ENCODE data around the gene LMO7. TPM values are rescaled to one million over a fixed set of nuclear protein-coding genes. Genes with fewer than 3 reads are reported as not detected.

Gene LMO7
- total and polyA plus RNA-seq, 2 of the 13 experiments (the other 11 are each of a cell fraction or from before 2014, with no cell fraction given) = 34.0 to 121 TPM

- TF ChIP-seq SMAD1 (CRISPR knock-in tag; IDR thresholded peaks at IDR 0.05; ENCODE audit: borderline replicate concordance, low read depth) (no peak), ZNF280B (CRISPR knock-in tag; IDR thresholded peaks at IDR 0.05; ENCODE audit: borderline replicate concordance) (no peak), SIX4 (CRISPR knock-in tag; IDR thresholded peaks at IDR 0.05) (no peak), PHF20 (CRISPR knock-in tag; IDR thresholded peaks at IDR 0.05) (no peak), ZNF484 (CRISPR knock-in tag; IDR thresholded peaks at IDR 0.05; ENCODE audit: borderline replicate concordance, low read depth) (no peak), MXI1 (IDR thresholded peaks at IDR 0.05; ENCODE audit: borderline replicate concordance, low read depth, low read length) (no peak), KDM3A (CRISPR knock-in tag; IDR thresholded peaks at IDR 0.05; ENCODE audit: low read depth) (no peak), ARID4A (CRISPR knock-in tag; IDR thresholded peaks at IDR 0.05; ENCODE audit: borderline replicate concordance) (no peak), ZBTB33 (CRISPR knock-in tag; IDR thresholded peaks at IDR 0.05) (no peak), GABPA (IDR thresholded peaks at IDR 0.05; ENCODE audit: low read depth, low read length) (no peak), GABPA (CRISPR knock-in tag; IDR thresholded peaks at IDR 0.05; ENCODE audit: low read depth) (no peak), PLSCR1 (CRISPR knock-in tag; IDR thresholded peaks at IDR 0.05; ENCODE audit: borderline replicate concordance) (no peak)
Observed at GRCh38 chr13:75713852-75714251, 77.7 kb downstream of the LMO7 start (continued).

All from HepG2 (cell line).